Activated gamma-delta T cell treated with anti-CD3 and anti-CD28 coated beads, Interleukin-2, amount 50 U/mL, for 16 hours (primary cell): ENCODE measurements around the gene CEP83.

Experiments used
- DNase-seq: peaks from one replicate; pipeline ENCODE4 v3.0.0-alpha.2; 2020; ENCODE audit warnings: low read depth

CEP83 gene

GRCh38 chr12:94266796-94267536 is 192.7 kb downstream of the CEP83 start:
- DNase-seq, result no peak

- no peak for DNase-seq
Measured at GRCh38 chr12:94265966-94266745, 193.5 kb downstream of the CEP83 start.

GRCh38 chr12:94265539-94265938 is 194.1 kb downstream of the CEP83 start:
- DNase-seq, result no peak

- no peak for DNase-seq
Measured at GRCh38 chr12:94264736-94265485, 194.8 kb downstream of the CEP83 start.

- DNase-seq, result no peak
Measured at GRCh38 chr12:94263905-94264561, 195.6 kb downstream of the CEP83 start.

GRCh38 chr12:94263011-94263811 is 196.5 kb downstream of the CEP83 start:
- DNase-seq, result peak; percentile 51

GRCh38 chr12:94262228-94263010 is 197.2 kb downstream of the CEP83 start:
- DNase-seq, result peak; percentile 63

- DNase-seq, result no peak
Measured at GRCh38 chr12:94261786-94262185, 197.9 kb downstream of the CEP83 start.

GRCh38 chr12:94261119-94261518 is 198.5 kb downstream of the CEP83 start:
- DNase-seq, result no peak

GRCh38 chr12:94260717-94261116 is 198.9 kb downstream of the CEP83 start:
- no peak for DNase-seq

GRCh38 chr12:94260017-94260416 is 199.7 kb downstream of the CEP83 start:
- no peak for DNase-seq

- DNase-seq, result no peak
Measured at GRCh38 chr12:94258593-94258992, 201.1 kb downstream of the CEP83 start.
